ENCODE measurements around the gene SV2B. TPM values are rescaled to one million over a fixed set of nuclear protein-coding genes. Genes with fewer than 3 reads are reported as not detected.

SV2B gene
- total and polyA plus RNA-seq, 9 of the 15 experiments (the other 6 are each of a cell fraction or from before 2014, with no cell fraction given) = 0.01 to 0.25 (median 0.11) TPM

GRCh38 chr15:91307601-91308000 is 207.5 kb downstream of the SV2B start:
- WGBS (ENCODE audit: insufficient coverage, low coverage, missing lambda C conversion rate) = 0% methylated on average over 2 of the region's 2 CpGs
- H3K79me2 ChIP-seq (ENCODE audit: control insufficient read depth, insufficient read depth, low read length) = no peaks in the 10 kb centered on the region
- in situ Hi-C loops (cut with MboI) = no loop called here

More at GRCh38 chr15:91307601-91308000, 207.5 kb downstream of the SV2B start:
- ATAC-seq (no peak), DNase-seq (ENCODE audit: extremely low read depth in 1 of 4, low spot score in 3 of 4) (no peak), FAIRE-seq (no peak)
- no peaks in the 10 kb centered on the region for H3K9me1 ChIP-seq (ENCODE audit: control insufficient read depth, insufficient read depth, low read length)
- H3K4me2 ChIP-seq (ENCODE audit: insufficient read depth, low read length) = no peak overlapping the region
- BruUV-seq (replicated peaks) = no TSS peak
- H2AFZ ChIP-seq (ENCODE audit: low read depth, low read length) = no peak overlapping the region
- H3K36me3 ChIP-seq (ENCODE audit: control insufficient read depth, insufficient read depth, low read length) = no peaks in the 10 kb centered on the region
- H3K4me1 ChIP-seq (replicated peaks in 1 of 2; ENCODE audit: control insufficient read depth in 2 of 2, insufficient read depth in 2 of 2, low read length in 2 of 2) = no peaks in the 10 kb centered on the region
- no peak overlapping the region for H3K27ac ChIP-seq (ENCODE audit: extremely low read depth, low read depth, low read length)
- intact Hi-C loops (cut with micrococcal nuclease) = loop anchor here (10.0 kb wide), 1 partner anchor 297 kb away; no protein-coding TSS in a partner anchor
- POLR2A ChIA-PET = interaction anchor here (0.9 kb wide), 1 partner anchor 28 kb away, joined by 3 read pairs; no protein-coding TSS in a partner anchor
- CTCF ChIA-PET (ENCODE audit: low intra/inter-chr PET ratio) = no interaction called here
- H3K4me3 ChIP-seq = no peak overlapping the region
- H3K9me3 ChIP-seq (replicated peaks; ENCODE audit: control insufficient read depth, insufficient read depth, low read depth, low read length) = no peaks in the 10 kb centered on the region
- H4K20me1 ChIP-seq (replicated peaks; ENCODE audit: control insufficient read depth, insufficient read depth, low read length) = 0 out of 2 replicates have a peak, but pooled peaks cover 3% of the 10 kb centered on the region
- H3K27me3 ChIP-seq (ENCODE audit: control insufficient read depth in 2 of 2, insufficient read depth in 2 of 2, low read length in 2 of 2) = peaks cover 0 to 17% of the 10 kb centered on the region in 2 experiments; a peak in 2 of 5 replicates
- H3K9ac ChIP-seq (ENCODE audit: insufficient read depth in 1 of 2, low read depth in 2 of 2, low read length in 2 of 2) = no peak overlapping the region
- TF ChIP-seq GTF3C2 (IDR thresholded peaks at IDR 0.05; ENCODE audit: borderline replicate concordance, extremely low read depth, insufficient read length) = no peak

Data from K562 (cell line).